Activated CD8-positive, alpha-beta T cell treated with anti-CD3 and anti-CD28 coated beads for 36 hours (primary cell): Measurements from ENCODE around the gene KAZN. TPM values are rescaled to one million over a fixed set of nuclear protein-coding genes. Genes with fewer than 3 reads are reported as not detected.

ENCODE experiments used
- ATAC-seq: fragments of 200-7000 bp; cut with Tn5 transposase; one replicate; pipeline ENCODE4 v1.10.0; 2021; ENCODE audit warnings: mild to moderate bottlenecking, moderate library complexity
- CTCF ChIA-PET: fragments of 350-600 bp; sonication (Branson Sonifier 250); formaldehyde crosslinking; loops from one replicate; lab custom pipeline; 2021; ENCODE audit warnings: antibody characterized with exemption; lab: Charles Lee
- POLR2A ChIA-PET: fragments of 350-600 bp; sonication (Branson Sonifier 250); formaldehyde crosslinking; loops from one replicate; lab custom pipeline; 2021; ENCODE audit warnings: antibody characterized with exemption; lab: Charles Lee
- DNase-seq: peaks from one replicate; pipeline ENCODE4 v3.0.0-alpha.2; 2020
- H3K27ac Mint-ChIP-seq: one replicate; pipeline ENCODE4 v1.8.0; 2021; ENCODE audit warnings: mild to moderate bottlenecking, mixed read lengths
- H3K27me3 Mint-ChIP-seq: one replicate; pipeline ENCODE4 v1.8.0; 2021; ENCODE audit warnings: mixed read lengths
- H3K36me3 Mint-ChIP-seq: one replicate; pipeline ENCODE4 v1.8.0; 2021; ENCODE audit warnings: low read depth, mixed read lengths
- H3K4me1 Mint-ChIP-seq: one replicate; pipeline ENCODE4 v1.8.0; 2021; ENCODE audit warnings: low read depth, mixed read lengths
- H3K4me3 Mint-ChIP-seq: one replicate; pipeline ENCODE4 v1.8.0; 2021; ENCODE audit warnings: mild to moderate bottlenecking, moderate library complexity, mixed read lengths
- H3K9me3 Mint-ChIP-seq: one replicate; pipeline ENCODE4 v1.8.0; 2021; ENCODE audit warnings: mixed read lengths
- intact Hi-C: fragments of 100-400 bp; cut with micrococcal nuclease; formaldehyde crosslinking; loops from one replicate; pipeline ENCODE4 v1.10.0; 2022
- total RNA-seq, 2 experiments: library from RNA; stranded (reverse); gene quantifications; one replicate each; pipeline ENCODE4 v1.2.3, GENCODE V29; 2021
- TF ChIP-seq, protein P1 (sequence below): fragments of 200-600 bp; IDR thresholded peaks from one replicate; pipeline ENCODE4 v1.8.0; 2022; ENCODE audit warnings: antibody characterized with exemption, mild to moderate bottlenecking

KAZN gene
- total RNA-seq, 2 experiments from 2014 or later: 1.7 to 1.9 TPM

DNA sequence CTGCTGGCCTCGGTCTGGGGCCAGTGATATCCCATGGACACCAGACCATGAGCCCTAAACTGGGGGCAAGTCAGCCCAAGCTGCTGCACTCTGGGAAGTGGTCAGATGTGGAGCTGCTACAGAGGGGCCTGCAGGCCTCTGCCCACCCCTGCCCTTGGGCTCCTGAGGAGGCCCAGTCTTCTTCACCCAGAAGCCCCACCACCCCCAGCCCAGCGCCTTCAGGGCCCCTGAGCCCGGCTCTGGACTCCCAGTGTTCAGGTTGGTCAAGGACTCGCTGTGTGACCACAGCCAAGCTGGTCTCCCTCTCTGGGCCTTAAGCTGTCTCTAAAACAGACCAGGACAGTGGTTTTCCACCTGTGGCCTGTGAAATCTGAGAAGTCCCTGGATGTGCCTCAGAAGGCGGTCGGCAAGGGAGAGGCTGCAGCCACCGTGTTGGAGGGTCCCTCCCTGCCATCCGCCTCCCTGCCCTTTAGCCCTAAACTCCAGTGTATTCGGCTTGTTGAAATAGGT is 475.4 kb downstream of the KAZN start:
- Mint-ChIP-seq H3K4me1 (no peaks in the 10 kb centered on the region), H3K36me3 (no peaks in the 10 kb centered on the region), H3K27ac (no peak overlapping the region), H3K9me3 (no peaks in the 10 kb centered on the region), H3K4me3 (no peak overlapping the region), H3K27me3 (no peaks in the 10 kb centered on the region)
- CTCF ChIA-PET: no interaction called here
- intact Hi-C loops: no loop called here
- ATAC-seq (no peak), DNase-seq (no peak)
- POLR2A ChIA-PET: no interaction called here
- TF ChIP-seq, protein P1, sequence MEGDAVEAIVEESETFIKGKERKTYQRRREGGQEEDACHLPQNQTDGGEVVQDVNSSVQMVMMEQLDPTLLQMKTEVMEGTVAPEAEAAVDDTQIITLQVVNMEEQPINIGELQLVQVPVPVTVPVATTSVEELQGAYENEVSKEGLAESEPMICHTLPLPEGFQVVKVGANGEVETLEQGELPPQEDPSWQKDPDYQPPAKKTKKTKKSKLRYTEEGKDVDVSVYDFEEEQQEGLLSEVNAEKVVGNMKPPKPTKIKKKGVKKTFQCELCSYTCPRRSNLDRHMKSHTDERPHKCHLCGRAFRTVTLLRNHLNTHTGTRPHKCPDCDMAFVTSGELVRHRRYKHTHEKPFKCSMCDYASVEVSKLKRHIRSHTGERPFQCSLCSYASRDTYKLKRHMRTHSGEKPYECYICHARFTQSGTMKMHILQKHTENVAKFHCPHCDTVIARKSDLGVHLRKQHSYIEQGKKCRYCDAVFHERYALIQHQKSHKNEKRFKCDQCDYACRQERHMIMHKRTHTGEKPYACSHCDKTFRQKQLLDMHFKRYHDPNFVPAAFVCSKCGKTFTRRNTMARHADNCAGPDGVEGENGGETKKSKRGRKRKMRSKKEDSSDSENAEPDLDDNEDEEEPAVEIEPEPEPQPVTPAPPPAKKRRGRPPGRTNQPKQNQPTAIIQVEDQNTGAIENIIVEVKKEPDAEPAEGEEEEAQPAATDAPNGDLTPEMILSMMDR: no peak

DNA sequence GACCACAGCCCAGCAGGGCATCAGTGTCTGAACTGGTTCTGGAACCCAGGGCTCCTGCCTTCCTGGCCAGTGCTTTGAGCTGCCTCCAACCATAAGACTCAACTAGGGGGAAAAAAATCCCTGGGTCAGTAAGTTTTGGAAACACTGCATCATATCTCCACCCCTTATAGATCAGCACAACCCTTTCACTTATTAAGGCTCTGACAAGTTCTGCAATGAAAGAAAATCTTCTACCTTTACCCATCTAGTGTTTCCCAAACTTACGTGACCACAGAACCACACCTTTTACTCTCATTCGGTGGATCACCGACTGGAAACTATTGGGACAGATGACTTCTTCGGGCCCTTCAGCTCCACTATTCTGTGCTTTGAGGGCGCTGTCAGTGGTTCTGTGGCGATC is 476.7 kb downstream of the KAZN start:
- no peak overlapping the region for H3K27ac Mint-ChIP-seq
- ATAC-seq: no peak
- POLR2A ChIA-PET: no interaction called here
- no peak overlapping the region for H3K4me3 Mint-ChIP-seq
- intact Hi-C loops: no loop called here
- TF ChIP-seq, protein P1: no peak
- no peaks in the 10 kb centered on the region for H3K36me3 Mint-ChIP-seq
- CTCF ChIA-PET: no interaction called here
- H3K4me1 Mint-ChIP-seq: no peaks in the 10 kb centered on the region
- no peaks in the 10 kb centered on the region for H3K27me3 Mint-ChIP-seq
- no peak for DNase-seq
- no peaks in the 10 kb centered on the region for H3K9me3 Mint-ChIP-seq

DNA sequence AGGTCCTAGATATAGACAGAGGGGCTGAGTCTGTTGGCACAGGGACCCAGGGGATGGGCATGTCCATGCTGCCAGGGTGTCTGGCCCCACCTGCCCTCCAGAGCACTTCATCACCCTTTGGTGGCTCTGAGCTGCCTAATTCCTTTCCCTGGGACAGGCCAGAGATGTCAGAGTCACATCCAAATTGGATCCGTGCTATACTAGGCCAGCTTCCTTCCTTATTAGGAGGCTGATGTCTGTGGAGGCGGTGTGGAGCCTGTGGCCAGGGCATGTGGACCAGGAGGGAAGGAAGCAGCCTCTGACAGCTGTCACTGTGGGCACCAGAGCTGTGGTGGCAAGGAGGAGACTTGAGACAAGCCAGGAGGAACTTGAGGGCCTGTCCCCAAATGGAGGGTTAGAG is 477.3 kb downstream of the KAZN start:
- H3K36me3 Mint-ChIP-seq: no peaks in the 10 kb centered on the region
- POLR2A ChIA-PET: no interaction called here
- H3K9me3 Mint-ChIP-seq: no peaks in the 10 kb centered on the region
- H3K27ac Mint-ChIP-seq: no peak overlapping the region
- DNase-seq (no peak), ATAC-seq (no peak)
- TF ChIP-seq, protein P1: no peak
- CTCF ChIA-PET: interaction anchor here (1.0 kb wide), 1 partner anchor 24 kb away, joined by 3 read pairs; no protein-coding TSS in a partner anchor
- no peak overlapping the region for H3K4me3 Mint-ChIP-seq
- H3K27me3 Mint-ChIP-seq: no peaks in the 10 kb centered on the region
- no peaks in the 10 kb centered on the region for H3K4me1 Mint-ChIP-seq
- intact Hi-C loops: no loop called here

DNA sequence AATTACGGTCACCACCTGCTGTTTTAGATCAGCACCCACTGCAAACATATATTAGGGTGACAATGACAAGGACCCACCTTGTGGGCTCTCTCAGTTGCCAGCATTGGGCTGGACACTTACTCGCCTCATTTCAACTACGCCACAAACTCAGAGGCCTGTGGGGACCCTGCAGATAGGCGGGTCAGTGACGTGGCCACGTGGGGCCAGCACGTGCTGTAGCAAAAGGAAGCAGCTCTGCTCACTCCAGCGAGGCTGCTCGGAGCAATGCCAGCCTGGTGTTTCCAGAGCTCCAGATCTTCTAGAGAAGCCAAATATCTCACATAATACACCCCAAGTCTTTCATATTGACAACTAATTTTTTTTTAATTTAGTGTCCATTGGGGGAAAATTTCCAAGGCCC is 478.3 kb downstream of the KAZN start:
- DNase-seq (no peak), ATAC-seq (no peak)
- Mint-ChIP-seq H3K4me3 (no peak overlapping the region), H3K4me1 (no peaks in the 10 kb centered on the region), H3K9me3 (no peaks in the 10 kb centered on the region), H3K36me3 (no peaks in the 10 kb centered on the region), H3K27me3 (no peaks in the 10 kb centered on the region), H3K27ac (no peak overlapping the region)
- CTCF ChIA-PET: interaction anchor here (1.0 to 1.4 kb wide), 2 partner anchors 14 to 23 kb away, joined by 3 to 4 read pairs; no protein-coding TSS in a partner anchor
- TF ChIP-seq, protein P1: no peak
- intact Hi-C loops: no loop called here
- POLR2A ChIA-PET: no interaction called here

DNA sequence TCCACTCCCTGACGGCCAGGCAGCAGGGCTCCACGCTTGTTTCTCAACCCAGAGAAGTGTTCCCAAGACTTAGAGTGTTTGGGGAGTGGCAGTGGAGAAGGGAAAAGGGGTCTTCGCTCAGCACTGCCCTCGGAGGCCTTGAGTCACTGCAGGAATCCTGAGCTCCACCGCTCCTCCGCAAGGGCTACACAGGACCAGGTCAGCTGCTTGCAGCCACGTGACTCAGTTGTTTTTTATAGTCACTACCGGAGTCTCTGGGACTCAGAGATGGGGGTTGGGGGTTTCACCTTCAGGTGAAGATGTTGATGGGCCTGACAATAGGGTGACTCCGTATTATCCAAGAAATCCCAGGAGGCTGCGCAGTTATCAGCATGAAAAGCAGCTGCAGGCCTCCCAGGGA is 478.9 kb downstream of the KAZN start:
- H3K36me3 Mint-ChIP-seq: no peaks in the 10 kb centered on the region
- no peaks in the 10 kb centered on the region for H3K27me3 Mint-ChIP-seq
- no peak overlapping the region for H3K27ac Mint-ChIP-seq
- H3K9me3 Mint-ChIP-seq: no peaks in the 10 kb centered on the region
- TF ChIP-seq, protein P1: no peak
- ChIA-PET POLR2A (no interaction called here), CTCF (interaction anchor here (1.4 kb wide), 1 partner anchor 15 kb away, joined by 4 read pairs; no protein-coding TSS in a partner anchor)
- H3K4me1 Mint-ChIP-seq: no peaks in the 10 kb centered on the region
- H3K4me3 Mint-ChIP-seq: no peak overlapping the region
- DNase-seq (no peak), ATAC-seq (no peak)
- intact Hi-C loops: no loop called here
